ENCODE data around the gene ARHGEF2. TPM values are rescaled to one million over a fixed set of nuclear protein-coding genes. Genes with fewer than 3 reads are reported as not detected.

ARHGEF2 gene
- total and polyA plus RNA-seq, 12 donors, result 22.7 to 79.8 (median 56.9) TPM

- Histone ChIP-seq H3K4me3 (peak overlapping the region in 9 of 10 donors; percentile 19 to 97 (median 79)), H3K27me3 (no peaks in the 10 kb centered on the region), H3K9me3 (no peaks in the 10 kb centered on the region), H3K27ac (peak overlapping the region; percentile 55 to 99 (median 96)), H3K4me1 (peaks cover 29 to 71% (median 51%) of the 10 kb centered on the region in 9 donors), H3K36me3 (no peaks in the 10 kb centered on the region)
- WGBS, 2 donors, result 32 to 54% methylated on average over 4 of the region's 4 CpGs
- TF ChIP-seq CTCF (IDR thresholded peaks at IDR 0.05), result peak in 3 of 9 donors; percentile 6 to 37 (median 24)
- intact Hi-C loops (cut with DNase I), result loop anchor here in 1 of 10 donors (5.0 kb wide), 1 partner anchor 41 kb away; the partner anchor contains the start of gene RXFP4
- ATAC-seq, result peak; percentile 32 to 72 (median 46)
- peak; percentile 72 to 82 for DNase-seq
Observed at GRCh38 chr1:155983191-155984024, 5.1 kb upstream of the ARHGEF2 start.

GRCh38 chr1:155982106-155982505, 3.8 kb upstream of the ARHGEF2 start:
- 57 to 61% methylated on average over 7 of the region's 7 CpGs for WGBS, 2 donors

GRCh38 chr1:155981266-155982088, 3.1 kb upstream of the ARHGEF2 start:
- TF ChIP-seq CTCF (IDR thresholded peaks at IDR 0.05), result no peak
- Histone ChIP-seq H3K27ac (peak overlapping the region in 9 of 10 donors; percentile 86 to 99 (median 97)), H3K27me3 (no peaks in the 10 kb centered on the region), H3K4me3 (peak overlapping the region in 9 of 10 donors; percentile 19 to 97 (median 79)), H3K4me1 (peaks cover 29 to 81% (median 62%) of the 10 kb centered on the region in 9 donors), H3K9me3 (no peaks in the 10 kb centered on the region), H3K36me3 (no peaks in the 10 kb centered on the region)
- DNase-seq, result no peak
- peak in 1 of 8 donors; percentile 18 for ATAC-seq
- WGBS, 2 donors, result 50 to 51% methylated on average over 6 of the region's 6 CpGs
- intact Hi-C loops (cut with DNase I), result loop anchor here in 1 of 10 donors (5.0 kb wide), 1 partner anchor 39 kb away; the partner anchor contains the start of gene RXFP4

More at GRCh38 chr1:155982106-155982505, 3.8 kb upstream of the ARHGEF2 start:
- Histone ChIP-seq H3K27me3 (no peaks in the 10 kb centered on the region), H3K4me3 (peak overlapping the region in 9 of 10 donors; percentile 19 to 97 (median 79)), H3K36me3 (no peaks in the 10 kb centered on the region), H3K27ac (peak overlapping the region; percentile 55 to 99 (median 96)), H3K4me1 (peaks cover 29 to 76% (median 56%) of the 10 kb centered on the region in 9 donors), H3K9me3 (no peaks in the 10 kb centered on the region)
- no peak for DNase-seq
- no peak for ATAC-seq
- intact Hi-C loops (cut with DNase I), result loop anchor here in 1 of 10 donors (5.0 kb wide), 1 partner anchor 40 kb away; the partner anchor contains the start of gene RXFP4
- TF ChIP-seq CTCF (IDR thresholded peaks at IDR 0.05), result no peak
